CD4-positive, alpha-beta T cell treated with Interferon alpha-2 for 1 hour (primary cell): ENCODE data around the gene BAIAP2L2.
"Not testable (repeated sequence)": the region's sequence is repeated elsewhere in the genome, so short reads cannot be mapped to it uniquely, and the experiment has no call there.

Experiments used
- DNase-seq, 2 donors: peaks; one replicate each; pipeline ENCODE4 v3.0.0-alpha.2; 2020 to 2022

The BAIAP2L2 gene, protein sequence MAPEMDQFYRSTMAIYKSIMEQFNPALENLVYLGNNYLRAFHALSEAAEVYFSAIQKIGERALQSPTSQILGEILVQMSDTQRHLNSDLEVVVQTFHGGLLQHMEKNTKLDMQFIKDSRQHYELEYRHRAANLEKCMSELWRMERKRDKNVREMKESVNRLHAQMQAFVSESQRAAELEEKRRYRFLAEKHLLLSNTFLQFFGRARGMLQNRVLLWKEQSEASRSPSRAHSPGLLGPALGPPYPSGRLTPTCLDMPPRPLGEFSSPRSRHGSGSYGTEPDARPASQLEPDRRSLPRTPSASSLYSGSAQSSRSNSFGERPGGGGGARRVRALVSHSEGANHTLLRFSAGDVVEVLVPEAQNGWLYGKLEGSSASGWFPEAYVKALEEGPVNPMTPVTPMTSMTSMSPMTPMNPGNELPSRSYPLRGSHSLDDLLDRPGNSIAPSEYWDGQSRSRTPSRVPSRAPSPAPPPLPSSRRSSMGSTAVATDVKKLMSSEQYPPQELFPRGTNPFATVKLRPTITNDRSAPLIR

GRCh38 chr22:38110008-38110862 lies at the start of gene BAIAP2L2:
Gene BAIAP2L2, minus strand, starts transcription at chr22:38110684. Its CDS starts 159 bp downstream, at chr22:38110525.
- DNase-seq = no peak

DNA sequence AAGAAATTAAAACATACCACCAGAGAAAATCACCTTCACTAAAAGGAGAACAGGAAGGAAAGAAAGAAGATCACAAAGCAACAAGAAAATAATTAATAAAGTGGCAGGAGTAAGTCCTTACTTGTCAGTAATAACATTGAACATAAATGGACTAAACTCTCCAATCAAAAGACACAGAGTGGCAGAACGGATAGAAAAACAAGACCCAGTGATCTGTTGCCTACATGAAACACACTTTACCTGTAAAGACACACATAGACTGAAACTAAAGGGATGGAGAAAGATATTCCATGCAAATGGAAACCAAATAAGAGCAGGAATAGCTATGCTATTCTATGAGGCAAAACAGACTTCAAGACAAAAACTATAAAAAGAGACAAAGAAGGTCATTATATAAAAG lies 45.2 kb upstream of the BAIAP2L2 start:
- no peak for DNase-seq

DNA sequence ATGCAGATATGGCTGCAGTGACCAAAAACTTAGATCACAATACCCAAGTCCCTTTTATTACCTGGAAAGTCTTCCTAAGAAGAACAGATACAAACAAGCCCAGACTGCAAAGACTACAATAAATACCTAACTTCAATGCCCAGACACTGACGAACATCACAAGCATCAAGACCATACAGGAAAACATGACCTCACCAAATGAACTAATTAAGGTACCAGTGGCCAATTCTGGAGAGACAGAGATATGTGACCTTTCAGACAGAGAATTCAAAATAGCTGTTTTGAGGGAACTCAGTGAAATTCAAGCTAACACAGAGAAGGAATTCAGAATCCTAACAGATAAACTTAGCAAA lies 44.1 kb upstream of the BAIAP2L2 start:
- not testable (repeated sequence) for DNase-seq

DNA sequence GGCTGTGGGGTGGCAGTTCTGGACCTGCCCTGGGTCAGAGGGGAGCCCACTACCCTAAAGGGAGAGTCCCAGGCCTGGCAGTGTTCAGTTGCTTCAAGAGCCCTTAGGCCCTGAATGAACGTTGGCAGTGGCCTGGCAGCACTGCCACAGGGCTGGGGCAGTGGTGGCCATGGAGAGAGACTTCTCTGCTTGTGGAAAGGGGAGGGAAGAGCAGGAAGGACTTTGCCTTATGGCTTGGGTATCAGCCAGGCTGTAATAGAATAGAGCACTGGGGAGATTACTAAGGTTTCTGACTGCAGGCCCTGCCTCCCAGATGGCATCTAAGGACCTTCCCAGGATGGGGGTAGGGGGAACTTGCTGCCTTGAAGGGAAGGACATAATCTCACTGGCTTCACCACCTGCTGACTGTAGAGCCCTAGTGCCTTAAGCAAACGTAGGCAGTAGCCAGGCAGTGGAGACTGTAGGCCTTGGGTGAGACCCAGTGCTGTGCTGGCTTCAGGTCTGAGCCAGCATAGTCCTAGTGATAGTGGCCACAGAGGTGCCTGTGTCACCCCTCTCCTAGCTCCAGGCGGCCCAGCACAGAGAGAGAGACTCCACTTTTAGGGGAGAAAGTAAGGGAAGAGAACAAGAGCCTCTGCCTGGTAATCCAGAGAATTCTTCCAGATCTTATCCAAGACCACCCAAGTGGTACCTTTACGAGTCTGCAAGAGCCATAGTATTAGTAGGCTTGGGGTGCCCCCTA lies 43.5 kb upstream of the BAIAP2L2 start:
- DNase-seq = no peak

DNA sequence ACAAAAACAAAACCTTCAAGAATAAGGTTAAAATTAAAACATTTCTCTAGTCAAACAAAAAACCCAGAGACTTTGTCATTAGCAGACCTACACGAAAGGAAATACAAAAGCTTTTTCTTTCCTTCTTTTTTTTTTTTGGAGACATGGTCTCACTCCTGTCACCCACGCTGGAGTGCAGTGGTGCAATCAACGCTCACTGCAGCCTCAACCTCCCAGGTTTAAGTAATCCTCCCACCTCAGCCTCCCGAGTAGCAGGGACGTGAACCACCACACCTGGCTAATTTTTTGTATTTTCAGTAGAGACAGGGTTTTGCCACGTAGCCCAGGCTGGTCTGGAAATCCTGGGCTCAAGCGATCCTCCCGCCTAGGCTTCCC lies 40.6 kb upstream of the BAIAP2L2 start:
- no peak for DNase-seq

DNA sequence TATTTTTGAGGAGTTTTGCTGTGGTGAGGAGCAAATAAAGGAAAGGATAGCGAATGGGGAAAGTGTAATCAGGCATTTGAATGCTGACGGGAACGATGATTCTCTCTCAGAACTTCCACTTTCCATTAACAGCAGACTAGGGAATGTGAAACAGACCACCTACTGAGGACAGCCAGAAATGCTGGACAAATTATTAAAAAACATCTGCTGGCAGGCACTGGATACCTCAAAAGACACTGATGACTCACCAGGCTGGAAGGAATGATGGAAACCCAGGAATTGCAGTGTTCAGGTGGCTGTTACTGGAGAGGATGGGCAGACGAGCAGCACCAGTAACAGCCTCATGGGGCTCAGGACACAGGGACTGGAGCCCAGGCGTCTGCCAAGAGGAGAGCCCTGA lies 37.8 kb upstream of the BAIAP2L2 start:
- DNase-seq = no peak

DNA sequence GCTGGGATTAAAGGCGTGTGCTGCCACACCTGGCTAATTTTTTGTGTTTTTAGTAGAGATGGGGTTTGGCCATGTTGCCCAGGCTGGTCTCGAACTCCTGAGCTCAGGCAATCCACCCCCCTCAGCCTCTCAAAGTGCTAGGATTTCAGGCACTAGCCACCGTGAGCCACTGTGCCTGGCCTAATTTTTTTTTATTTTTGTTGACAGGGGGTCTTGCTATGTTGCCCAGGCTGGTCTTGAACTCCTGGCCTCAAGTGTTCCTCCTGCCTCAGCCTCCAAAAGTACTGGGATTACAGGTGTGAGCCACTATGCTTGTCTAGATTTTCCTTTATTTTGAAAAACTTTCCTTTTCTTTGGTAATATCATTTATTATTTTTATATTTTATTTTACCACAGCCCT lies 35.7 kb upstream of the BAIAP2L2 start:
- not testable (repeated sequence) for DNase-seq

GRCh38 chr22:38144025-38144405 lies 33.5 kb upstream of the BAIAP2L2 start:
- DNase-seq = no peak

GRCh38 chr22:38142606-38143005 lies 32.1 kb upstream of the BAIAP2L2 start:
- no peak for DNase-seq

DNA sequence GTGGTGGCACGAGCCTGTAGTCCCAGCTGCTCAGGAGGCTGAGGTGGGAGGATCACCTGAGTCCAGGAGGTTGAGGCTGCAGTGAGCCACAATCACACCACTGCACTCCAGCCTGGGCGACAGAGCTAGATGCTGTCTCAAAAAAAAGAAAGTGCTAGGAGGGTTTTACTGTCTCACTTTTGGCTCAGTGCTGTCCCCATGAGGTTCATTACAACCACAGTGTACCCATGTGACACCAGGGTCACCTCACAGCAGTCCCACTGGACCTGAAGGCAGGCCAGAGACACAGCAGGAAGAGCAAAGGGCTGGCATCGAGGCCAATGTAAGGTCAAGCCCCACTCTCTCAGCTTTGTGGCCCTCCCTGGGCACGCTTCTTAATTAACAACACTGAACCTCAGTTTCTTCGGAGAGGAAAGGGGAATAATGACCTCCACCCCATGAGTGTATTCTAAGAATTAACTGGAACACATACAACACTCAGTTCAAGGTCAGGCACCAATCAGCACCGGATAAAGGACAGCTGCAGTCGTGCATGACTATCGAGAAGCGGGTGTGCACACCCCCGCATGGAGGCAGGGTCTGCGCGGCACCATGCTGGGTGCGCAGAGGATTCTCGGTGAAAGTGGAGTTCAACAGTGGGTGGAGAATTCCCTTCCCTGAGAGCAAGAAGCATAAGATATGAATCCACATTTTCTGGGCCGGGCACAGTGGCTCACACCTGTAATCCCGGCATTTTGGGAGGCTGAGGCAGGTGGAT lies 30.9 kb upstream of the BAIAP2L2 start:
- DNase-seq = no peak

- no peak for DNase-seq
Measured at GRCh38 chr22:38139901-38140300, 29.4 kb upstream of the BAIAP2L2 start.

DNA sequence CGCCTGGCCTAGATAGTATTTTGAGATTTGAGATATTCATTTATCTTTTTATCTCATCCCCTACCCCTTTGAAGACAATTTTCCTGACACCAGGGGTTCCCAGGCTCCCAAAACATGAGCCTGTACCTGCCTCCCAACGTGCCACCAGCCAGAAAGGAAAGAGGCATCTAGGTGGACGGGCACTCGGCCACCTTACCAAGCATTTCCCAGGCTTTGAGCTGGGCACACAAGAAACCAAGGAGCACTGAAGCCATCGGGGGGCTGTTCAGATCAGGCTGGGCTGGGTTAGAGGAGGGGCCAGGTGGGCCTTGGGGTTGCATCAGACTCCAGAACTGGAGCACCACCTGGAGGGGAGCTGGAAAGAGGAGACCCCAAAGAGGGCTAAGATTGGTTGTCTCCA lies 28.5 kb upstream of the BAIAP2L2 start:
- DNase-seq = no peak

- no peak for DNase-seq
Measured at GRCh38 chr22:38137876-38138687, 27.6 kb upstream of the BAIAP2L2 start.

DNA sequence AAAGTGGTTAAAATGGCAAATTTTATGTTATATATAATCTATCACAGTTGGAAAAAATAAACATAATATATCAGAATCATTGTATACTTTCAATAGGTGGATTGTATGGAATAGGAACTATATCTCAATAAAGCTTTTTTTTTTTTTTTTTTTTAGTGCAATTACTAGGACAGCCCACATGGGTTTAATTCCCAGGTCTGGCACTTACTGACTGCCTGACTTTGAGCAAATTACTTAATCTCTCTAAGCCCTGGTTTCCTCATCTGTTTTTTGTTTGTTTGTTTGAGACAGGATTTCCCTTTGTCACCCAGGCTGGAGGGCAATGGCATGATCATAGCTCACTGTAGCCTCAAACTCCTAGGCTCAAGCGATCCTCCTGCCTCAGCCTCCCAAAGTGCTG lies 26.1 kb upstream of the BAIAP2L2 start:
- no peak for DNase-seq

- no peak for DNase-seq
Measured at GRCh38 chr22:38135133-38135706, 24.7 kb upstream of the BAIAP2L2 start.

DNA sequence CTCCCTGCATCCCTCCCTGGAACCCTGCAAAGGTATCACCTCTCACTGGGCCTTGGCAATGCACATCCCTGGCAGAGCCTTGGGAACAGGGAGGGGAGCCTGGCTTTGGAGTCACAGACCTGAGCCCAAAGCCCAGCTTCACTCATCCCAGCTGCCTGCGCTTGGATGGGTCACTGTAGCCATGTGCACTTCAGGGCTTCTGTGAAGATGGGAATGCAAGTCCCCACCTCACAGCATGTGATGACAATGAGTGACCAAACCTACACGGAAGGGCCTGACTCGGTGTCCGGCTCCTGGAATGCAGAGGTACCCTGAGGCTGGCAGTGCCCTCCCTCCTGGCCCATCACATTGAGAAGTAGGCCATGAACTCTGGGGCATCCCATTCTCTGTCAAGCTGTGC lies 22.8 kb upstream of the BAIAP2L2 start:
- DNase-seq = no peak

DNA sequence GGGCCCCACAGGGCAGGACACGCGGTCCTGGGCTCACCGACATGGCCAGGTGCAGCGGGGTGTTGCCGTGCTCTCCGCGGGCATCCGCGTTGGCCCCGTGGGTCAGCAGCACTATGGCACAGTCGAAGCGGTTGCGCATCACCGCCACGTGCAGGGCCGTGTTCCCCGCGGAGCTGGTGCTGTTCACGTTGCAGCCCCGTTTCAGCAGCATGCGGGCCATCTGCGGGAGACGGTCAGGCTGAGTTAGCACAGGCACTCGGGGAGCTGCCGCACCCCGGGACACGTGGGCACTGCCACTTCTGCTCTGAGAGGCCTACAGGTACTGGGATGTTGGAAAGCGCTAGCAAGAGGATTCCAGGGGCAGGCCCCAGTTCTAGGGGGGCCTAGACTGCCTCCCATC lies 22.3 kb upstream of the BAIAP2L2 start:
- no peak for DNase-seq

DNA sequence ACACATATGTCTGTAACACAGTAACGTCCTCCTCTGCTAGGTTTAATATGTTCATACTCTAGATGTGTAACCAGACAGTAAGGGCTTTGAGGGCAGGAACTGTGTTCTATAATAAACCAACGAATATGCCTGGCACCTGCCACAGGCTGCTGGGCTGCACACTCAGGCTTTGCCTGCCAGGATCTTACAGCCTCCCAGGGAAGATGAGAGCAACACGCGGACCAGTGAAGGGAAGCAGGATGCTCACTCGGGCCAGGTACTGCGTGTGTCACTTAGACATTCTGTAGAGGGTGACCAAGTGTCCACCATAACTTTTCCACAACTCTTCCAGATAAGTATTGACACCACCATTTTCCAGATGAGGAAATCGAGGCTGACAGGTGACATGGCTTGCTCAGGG lies 21.7 kb upstream of the BAIAP2L2 start:
- DNase-seq = no peak

- DNase-seq = no peak
Measured at GRCh38 chr22:38131399-38131798, 20.9 kb upstream of the BAIAP2L2 start.

DNA sequence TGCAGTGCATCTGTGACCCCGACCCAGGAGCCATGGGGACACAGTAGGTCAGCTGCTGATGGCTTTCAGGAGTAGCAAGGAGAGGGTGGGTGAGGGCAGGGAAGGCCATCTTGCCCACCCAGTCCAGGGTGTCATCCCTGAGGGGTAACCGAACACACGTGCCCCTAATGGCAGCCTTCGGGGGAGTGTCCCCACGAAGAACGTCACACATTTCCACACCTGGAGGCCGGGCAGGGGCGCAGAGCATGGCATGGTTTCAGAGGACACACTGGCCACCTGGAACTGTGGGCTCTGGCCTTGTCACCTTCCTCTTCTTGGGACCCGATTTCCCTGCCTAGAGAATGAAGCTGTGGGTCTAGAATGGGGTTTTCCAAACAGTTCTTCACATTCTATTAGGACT lies 19.4 kb upstream of the BAIAP2L2 start:
- DNase-seq = no peak

DNA sequence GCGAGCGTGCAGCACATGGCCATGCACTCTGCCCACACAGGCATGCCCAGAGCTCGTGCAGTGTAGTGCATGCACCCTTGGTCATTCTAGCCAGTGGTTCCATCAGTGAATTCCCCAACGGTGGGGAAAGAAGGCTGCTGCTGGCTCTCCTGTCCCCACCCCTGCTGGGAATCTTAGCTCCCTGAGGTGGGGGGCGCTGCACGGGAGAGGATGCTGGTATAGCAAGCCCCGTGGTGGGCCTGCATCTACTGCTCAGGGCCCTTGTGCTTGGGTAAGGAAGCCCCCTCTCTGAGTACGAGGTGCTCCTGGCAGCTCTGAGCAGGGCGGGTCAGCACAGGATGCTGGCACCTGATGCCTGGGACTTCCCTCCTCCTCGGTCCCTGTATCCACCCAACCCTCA lies 18.5 kb upstream of the BAIAP2L2 start:
- no peak for DNase-seq
